H9 (cell line): ENCODE results near the gene TST. TPM values are rescaled to one million over a fixed set of nuclear protein-coding genes. Genes with fewer than 3 reads are reported as not detected.

Source experiments
- DNase-seq: peaks from one replicate; pipeline ENCODE4 v3.0.0-alpha.2; 2017
- H2AFZ ChIP-seq: one replicate; pipeline ENCODE4 v1.6.1; 2013; ENCODE audit warnings: mild to moderate bottlenecking, low read length, control low read depth, moderate library complexity
- H2AK5ac ChIP-seq: 2 replicates; pipeline ENCODE4 v1.6.1; 2013; ENCODE audit warnings: low read length, control low read depth, mixed read lengths; ENCODE audit not compliant: insufficient read length
- H2BK120ac ChIP-seq: one replicate; pipeline ENCODE4 v1.6.1; 2013; ENCODE audit warnings: low read depth, mild to moderate bottlenecking, low read length, control low read depth, inconsistent platforms; ENCODE audit not compliant: poor library complexity, severe bottlenecking
- H2BK12ac ChIP-seq: 2 replicates; pipeline ENCODE4 v1.6.1; 2013; ENCODE audit warnings: low read length, control low read depth, mixed read lengths, low read depth; ENCODE audit not compliant: insufficient read length
- H2BK15ac ChIP-seq: 2 replicates; pipeline ENCODE4 v1.6.1; 2013; ENCODE audit warnings: low read depth, low read length, control low read depth
- H2BK20ac ChIP-seq: one replicate; pipeline ENCODE4 v1.6.1; 2013; ENCODE audit warnings: low read depth, mild to moderate bottlenecking, low read length, control low read depth, inconsistent platforms; ENCODE audit not compliant: poor library complexity, severe bottlenecking
- H2BK5ac ChIP-seq: 2 replicates; pipeline ENCODE4 v1.6.1; 2013; ENCODE audit warnings: low read length, control low read depth, mixed read lengths; ENCODE audit not compliant: insufficient read length
- H3K14ac ChIP-seq: 2 replicates; pipeline ENCODE4 v1.6.1; 2013; ENCODE audit warnings: low read length, control low read depth; ENCODE audit not compliant: insufficient read depth
- H3K18ac ChIP-seq: 2 replicates; pipeline ENCODE4 v1.6.1; 2013; ENCODE audit warnings: low read depth, mild to moderate bottlenecking, mixed read lengths, low read length, control low read depth; ENCODE audit not compliant: insufficient read length
- H3K23ac ChIP-seq: 2 replicates; pipeline ENCODE4 v1.6.1; 2013; ENCODE audit warnings: low read length, control low read depth, mixed read lengths, low read depth; ENCODE audit not compliant: insufficient read length
- H3K23me2 ChIP-seq: 2 replicates; pipeline ENCODE4 v1.6.1; 2013; ENCODE audit warnings: low read depth, mild to moderate bottlenecking, mixed read lengths, low read length, control low read depth; ENCODE audit not compliant: insufficient read length, poor library complexity, severe bottlenecking
- H3K27ac ChIP-seq: 2 replicates; pipeline ENCODE4 v1.5.1; 2013; ENCODE audit warnings: low read length, control low read depth, mixed read lengths, low read depth; ENCODE audit not compliant: insufficient read length
- H3K27me3 ChIP-seq: 2 replicates; pipeline ENCODE4 v1.6.1; 2013; ENCODE audit warnings: low read length, control low read depth, inconsistent platforms; ENCODE audit not compliant: insufficient read depth
- H3K4ac ChIP-seq: 2 replicates; pipeline ENCODE4 v1.6.1; 2013; ENCODE audit warnings: low read depth, mild to moderate bottlenecking, control low read depth, inconsistent platforms, low read length, moderate library complexity
- H3K4me1 ChIP-seq: 2 replicates; pipeline ENCODE4 v1.6.1; 2013; ENCODE audit warnings: low read length, control low read depth, inconsistent platforms; ENCODE audit not compliant: insufficient read depth
- H3K4me2 ChIP-seq: 2 replicates; pipeline ENCODE4 v1.6.1; 2013; ENCODE audit warnings: low read length, control low read depth, mixed read lengths; ENCODE audit not compliant: insufficient read length, insufficient read depth
- H3K56ac ChIP-seq: 2 replicates; pipeline ENCODE4 v1.6.1; 2013; ENCODE audit warnings: low read depth, mild to moderate bottlenecking, mixed read lengths, low read length, control low read depth; ENCODE audit not compliant: insufficient read length
- H3K79me1 ChIP-seq: 2 replicates; pipeline ENCODE4 v1.6.1; 2013; ENCODE audit warnings: low read depth, mild to moderate bottlenecking, moderate library complexity, low read length, control low read depth, inconsistent platforms; ENCODE audit not compliant: insufficient read depth, poor library complexity, severe bottlenecking
- H3K79me2 ChIP-seq: 2 replicates; pipeline ENCODE4 v1.6.1; 2013; ENCODE audit warnings: low read length, control low read depth, inconsistent platforms; ENCODE audit not compliant: insufficient read depth
- H3K9ac ChIP-seq: 2 replicates; pipeline ENCODE4 v1.6.1; 2013; ENCODE audit warnings: low read length, control low read depth, mixed read lengths; ENCODE audit not compliant: insufficient read length; ENCODE audit errors: extremely low read depth
- H3K9me3 ChIP-seq: one replicate; pipeline ENCODE4 v1.6.1; 2013; ENCODE audit warnings: low read depth, low read length, inconsistent platforms; ENCODE audit not compliant: control insufficient read depth
- H3T11ph ChIP-seq: one replicate; pipeline ENCODE4 v1.6.1; 2013; ENCODE audit warnings: mild to moderate bottlenecking, low read length, control low read depth, inconsistent platforms
- H4K20me1 ChIP-seq: one replicate; pipeline ENCODE4 v1.6.1; 2013; ENCODE audit not compliant: control insufficient read depth, insufficient read length, insufficient read depth
- H4K5ac ChIP-seq: 2 replicates; pipeline ENCODE4 v1.6.1; 2013; ENCODE audit warnings: low read depth, mild to moderate bottlenecking, mixed read lengths, low read length, control low read depth; ENCODE audit not compliant: insufficient read length
- H4K8ac ChIP-seq: replicated peaks from 2 replicates; pipeline ENCODE4 v1.6.1; 2013; ENCODE audit warnings: low read length, control low read depth, mixed read lengths, low read depth; ENCODE audit not compliant: insufficient read length
- H4K91ac ChIP-seq: 2 replicates; pipeline ENCODE4 v1.6.1; 2013; ENCODE audit warnings: low read depth, mild to moderate bottlenecking, moderate library complexity, mixed read lengths, low read length, control low read depth; ENCODE audit not compliant: insufficient read length
- H3K27ac Mint-ChIP-seq, 3 experiments: 2 replicates in 2 of 3; 3 replicates in 1 of 3; pipeline ENCODE4 v1.8.0; 2020 to 2021; ENCODE audit warnings: mixed read lengths in 3 of 3, mild to moderate bottlenecking in 1 of 3, moderate library complexity in 1 of 3
- H3K27me3 Mint-ChIP-seq: 2 replicates; pipeline ENCODE4 v1.8.0; 2021; ENCODE audit warnings: low read depth, mild to moderate bottlenecking, moderate library complexity, mixed read lengths
- H3K36me3 Mint-ChIP-seq, 3 experiments: 2 replicates in 2 of 3; 3 replicates in 1 of 3; pipeline ENCODE4 v1.8.0; 2020 to 2021; ENCODE audit warnings: low read depth in 3 of 3, mixed read lengths in 3 of 3; ENCODE audit not compliant: insufficient read depth in 1 of 3
- H3K4me1 Mint-ChIP-seq, 2 experiments: 2 replicates each; pipeline ENCODE4 v1.8.0; 2020; ENCODE audit warnings: mixed read lengths in 2 of 2
- H3K4me3 Mint-ChIP-seq, 2 experiments: 2 replicates in 1 of 2; 3 replicates in 1 of 2; pipeline ENCODE4 v1.8.0; 2020 to 2021; ENCODE audit warnings: mild to moderate bottlenecking in 2 of 2, mixed read lengths in 2 of 2, moderate library complexity in 1 of 2
- H3K9me3 Mint-ChIP-seq, 2 experiments: 2 replicates in 1 of 2; 3 replicates in 1 of 2; pipeline ENCODE4 v1.8.0; 2020; ENCODE audit warnings: mild to moderate bottlenecking in 2 of 2, mixed read lengths in 2 of 2, moderate library complexity in 1 of 2
- WGBS: extraction: QIAGEN DNeasy Blood & Tissue Kit; methylation state at CpG from one replicate; pipeline ENCODE4 v1.1.7; 2013; ENCODE audit warnings: missing lambda C conversion rate, low lambda C conversion rate, mixed read lengths; ENCODE audit not compliant: insufficient read length; ENCODE audit errors: extremely low coverage; 5-methylcytosine and 5-hydroxymethylcytosine counted together
- total RNA-seq: library from RNA; stranded (reverse); gene quantifications from 2 replicates; pipeline ENCODE4 v1.2.1, GENCODE V29; 2021
- TF ChIP-seq, protein P1 (sequence below): fragments of 200-600 bp; sonication (generic); conservative IDR thresholded peaks from 3 replicates; pipeline ENCODE4 v1.8.0; 2021; ENCODE audit warnings: antibody characterized with exemption, mild to moderate bottlenecking

Gene TST
- total RNA-seq, 1 experiment from 2014 or later, result 31.9 TPM

GRCh38 chr22:37064553-37064952, 45.3 kb upstream of the TST start:
- TF ChIP-seq, protein P1, sequence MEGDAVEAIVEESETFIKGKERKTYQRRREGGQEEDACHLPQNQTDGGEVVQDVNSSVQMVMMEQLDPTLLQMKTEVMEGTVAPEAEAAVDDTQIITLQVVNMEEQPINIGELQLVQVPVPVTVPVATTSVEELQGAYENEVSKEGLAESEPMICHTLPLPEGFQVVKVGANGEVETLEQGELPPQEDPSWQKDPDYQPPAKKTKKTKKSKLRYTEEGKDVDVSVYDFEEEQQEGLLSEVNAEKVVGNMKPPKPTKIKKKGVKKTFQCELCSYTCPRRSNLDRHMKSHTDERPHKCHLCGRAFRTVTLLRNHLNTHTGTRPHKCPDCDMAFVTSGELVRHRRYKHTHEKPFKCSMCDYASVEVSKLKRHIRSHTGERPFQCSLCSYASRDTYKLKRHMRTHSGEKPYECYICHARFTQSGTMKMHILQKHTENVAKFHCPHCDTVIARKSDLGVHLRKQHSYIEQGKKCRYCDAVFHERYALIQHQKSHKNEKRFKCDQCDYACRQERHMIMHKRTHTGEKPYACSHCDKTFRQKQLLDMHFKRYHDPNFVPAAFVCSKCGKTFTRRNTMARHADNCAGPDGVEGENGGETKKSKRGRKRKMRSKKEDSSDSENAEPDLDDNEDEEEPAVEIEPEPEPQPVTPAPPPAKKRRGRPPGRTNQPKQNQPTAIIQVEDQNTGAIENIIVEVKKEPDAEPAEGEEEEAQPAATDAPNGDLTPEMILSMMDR, result no peak
- no peak overlapping the region; a peak in 1 of 7 replicates for H3K27ac Mint-ChIP-seq
- Histone ChIP-seq H3K23me2 (peaks cover 3% of the 10 kb centered on the region), H4K5ac (no peak overlapping the region), H3K27ac (no peak overlapping the region), H3K18ac (no peak overlapping the region), H3K4me1 (no peaks in the 10 kb centered on the region; the same call in 1 of the 2 replicates), H3K56ac (no peak overlapping the region), H3K4ac (no peak overlapping the region), H3K9ac (no peak overlapping the region), H2BK15ac (no peak overlapping the region), H3T11ph (no peak overlapping the region), H2BK5ac (no peak overlapping the region), H3K9me3 (no peaks in the 10 kb centered on the region), H4K20me1 (peaks cover 2% of the 10 kb centered on the region), H2BK12ac (no peak overlapping the region), H3K27me3 (peaks cover 9% of the 10 kb centered on the region), H2BK120ac (no peak overlapping the region), H2AK5ac (no peak overlapping the region), H4K8ac (no peak overlapping the region), H4K91ac (no peak overlapping the region), H2AFZ (no peak overlapping the region), H3K23ac (no peak overlapping the region), H3K79me1 (no peaks in the 10 kb centered on the region), H3K14ac (no peak overlapping the region), H3K79me2 (no peaks in the 10 kb centered on the region), H3K4me2 (no peak overlapping the region), H2BK20ac (no peak overlapping the region)
- no CpG with 5 or more reads among the region's 11 CpGs for WGBS
- no peak for DNase-seq
- H3K4me1 Mint-ChIP-seq, result peaks cover 9 to 25% of the 10 kb centered on the region in 2 experiments
- H3K27me3 Mint-ChIP-seq, result peaks cover 51% of the 10 kb centered on the region
- peaks cover 2 to 15% (median 6%) of the 10 kb centered on the region in 3 experiments; a peak in 5 of 7 replicates for H3K36me3 Mint-ChIP-seq
- H3K4me3 Mint-ChIP-seq, result peak overlapping the region in 1 of 2 experiments; percentile 35; a peak in 1 of 5 replicates
- no peaks in the 10 kb centered on the region; a peak in 1 of 5 replicates for H3K9me3 Mint-ChIP-seq
